GM19025 (cell line): ENCODE data around the gene AP1S1.

ENCODE experiments used
- ATAC-seq: cut with Tn5 transposase; IDR thresholded peaks from one replicate; pipeline ENCODE4 v1.9.1; 2021; ENCODE audit warnings: mild to moderate bottlenecking, low read depth, moderate library complexity; ENCODE audit not compliant: unreplicated experiment

The AP1S1 gene

GRCh38 chr7:101156277-101156676 lies 2.0 kb downstream of the AP1S1 start:
- no peak for ATAC-seq

DNA sequence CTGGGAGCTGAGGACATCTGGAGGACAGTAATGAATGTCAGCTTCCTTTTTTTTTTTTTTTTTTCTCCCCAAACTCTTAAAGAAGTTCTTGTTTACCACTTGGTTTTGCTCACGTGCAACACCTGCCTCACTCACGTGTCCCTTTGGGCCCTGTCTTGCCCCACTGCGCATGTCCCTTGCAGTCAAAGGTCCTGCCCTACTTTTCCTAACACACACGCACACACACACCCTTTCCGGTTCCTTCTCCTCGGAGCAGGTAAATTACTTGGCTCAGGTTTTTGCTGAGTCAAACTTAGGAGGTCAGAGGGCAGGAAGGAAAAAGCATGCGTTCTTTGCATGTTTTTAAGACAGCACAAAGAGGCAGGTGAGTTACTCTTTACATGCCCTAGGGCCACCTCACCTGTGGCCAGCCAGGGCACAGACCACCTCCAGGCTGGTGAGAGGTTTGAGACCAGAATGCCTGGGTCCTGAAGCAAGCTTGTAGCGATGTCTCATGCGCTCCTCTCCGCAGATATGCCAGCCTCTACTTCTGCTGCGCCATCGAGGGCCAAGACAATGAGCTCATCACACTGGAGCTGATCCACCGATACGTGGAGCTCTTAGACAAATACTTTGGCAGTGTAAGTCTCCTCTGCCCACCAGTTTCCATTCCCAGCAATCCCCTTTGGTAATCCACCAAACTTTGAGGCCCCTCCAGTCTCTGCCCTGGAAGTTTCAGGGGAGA lies 2.8 kb downstream of the AP1S1 start:
- ATAC-seq = no peak

DNA sequence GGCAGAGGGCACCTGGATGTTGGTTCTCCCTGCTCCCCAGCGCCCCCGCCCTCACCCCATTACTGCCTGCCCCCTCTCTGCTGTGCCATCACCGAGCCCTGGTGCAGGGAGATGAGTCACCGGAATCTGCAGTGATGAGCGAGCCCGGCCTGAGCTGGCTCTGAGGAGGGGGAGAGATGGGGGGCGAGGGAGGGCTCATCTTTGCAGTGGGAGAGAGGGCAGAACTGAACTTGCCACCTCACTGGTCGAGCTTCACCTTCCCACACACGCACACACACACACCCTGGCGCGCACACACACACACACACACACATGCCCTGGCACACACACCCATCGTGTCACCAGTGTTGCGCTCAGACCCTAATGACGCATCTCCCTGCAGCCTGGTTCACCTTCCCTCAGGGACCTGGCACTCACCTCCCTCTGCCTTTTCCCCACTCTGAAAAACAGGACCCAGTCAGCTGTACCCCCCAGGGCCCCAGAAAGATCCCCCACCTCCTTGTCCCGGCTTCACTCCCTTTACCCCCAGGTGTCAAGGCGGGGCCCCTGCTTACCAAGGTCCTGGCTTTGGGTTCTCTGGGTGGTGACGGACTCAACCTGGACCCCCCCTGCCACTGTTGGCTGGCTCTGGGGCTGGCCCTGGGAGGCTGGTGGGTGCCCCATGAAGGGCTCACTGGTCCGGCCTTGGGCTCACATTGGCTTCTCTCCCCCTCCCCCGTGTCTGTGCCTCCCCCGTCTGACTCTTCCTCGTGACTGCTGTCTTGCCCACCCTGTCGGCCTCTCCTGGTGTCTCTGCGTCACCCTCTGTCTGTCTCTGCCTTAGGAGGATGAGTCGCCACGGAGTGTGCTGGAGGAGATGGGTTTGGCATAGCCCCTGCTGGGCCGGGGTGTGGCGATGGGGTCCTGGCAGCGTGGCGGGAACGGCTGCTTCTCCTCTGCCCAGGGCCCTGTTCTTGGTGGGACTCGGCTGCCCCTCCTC lies 5.7 kb downstream of the AP1S1 start:
- ATAC-seq = no peak

DNA sequence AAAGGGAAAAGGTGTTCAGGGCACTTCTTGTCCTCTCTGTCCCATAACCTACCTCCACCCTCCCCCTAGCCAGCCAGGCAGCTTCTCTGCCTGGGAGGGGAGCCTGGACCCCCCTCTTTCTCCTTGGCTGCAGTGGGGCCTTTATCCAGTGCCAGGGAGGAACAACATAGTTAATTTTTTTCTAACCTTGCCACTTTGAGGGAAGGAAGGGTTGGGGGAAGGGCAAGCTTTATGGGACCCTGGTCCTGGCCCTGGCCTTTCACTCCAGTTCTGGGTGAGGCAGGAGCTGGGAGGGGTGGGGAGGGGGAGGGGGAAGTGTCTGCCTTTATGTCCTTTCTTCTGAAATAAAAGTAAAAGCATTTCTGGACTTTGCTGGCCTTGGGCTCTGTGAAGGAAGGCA lies 6.6 kb downstream of the AP1S1 start:
- no peak for ATAC-seq

- no peak for ATAC-seq
Observed at GRCh38 chr7:101161692-101162471, 7.6 kb downstream of the AP1S1 start.

GRCh38 chr7:101162551-101163278 lies 8.4 kb downstream of the AP1S1 start:
- no peak for ATAC-seq

- no peak for ATAC-seq
Observed at GRCh38 chr7:101163279-101164070, 9.2 kb downstream of the AP1S1 start.

GRCh38 chr7:101164071-101164840 lies 10.0 kb downstream of the AP1S1 start:
- no peak for ATAC-seq

GRCh38 chr7:101165075-101165957 lies 11.0 kb downstream of the AP1S1 start, which contains the start of gene VGF:
VGF (minus strand) TSS chr7:101165569; CDS start chr7:101164843, 726 bp downstream.
- ATAC-seq = peak; percentile 70

DNA sequence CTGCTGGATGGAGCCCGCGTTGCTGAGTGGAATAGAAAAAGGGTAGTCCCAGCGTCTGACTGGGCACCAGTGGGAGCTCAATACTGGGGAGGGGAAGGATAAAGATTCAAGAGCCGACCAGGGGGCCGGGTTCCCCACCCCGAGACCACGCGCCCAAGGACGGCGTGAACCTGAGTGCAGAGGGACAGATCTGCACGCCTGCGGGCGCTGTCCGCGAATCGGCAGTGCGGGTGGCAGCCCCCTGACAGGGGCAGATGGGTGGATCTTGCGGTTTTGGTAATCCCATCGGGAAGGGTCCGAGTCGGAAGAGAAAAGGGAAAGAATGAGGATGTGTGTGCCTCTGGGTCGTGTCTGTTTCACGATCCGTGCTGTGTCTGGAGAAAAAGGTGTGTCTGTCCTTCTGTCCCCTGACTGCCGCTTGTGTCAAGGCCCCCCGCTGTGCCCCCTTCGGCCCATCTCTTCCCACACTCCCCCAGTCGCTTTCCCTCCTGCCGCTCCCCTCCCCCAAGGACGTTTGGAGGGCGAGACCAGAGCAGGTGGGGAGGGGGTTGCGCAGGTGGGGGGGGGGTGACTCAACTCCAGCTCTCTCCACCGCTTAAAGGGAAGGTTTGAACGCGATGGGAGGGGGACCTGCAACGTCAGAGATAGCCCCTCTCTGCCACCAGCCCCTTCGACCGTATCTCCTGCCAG lies 11.8 kb downstream of the AP1S1 start:
- no peak for ATAC-seq

- no peak for ATAC-seq
Observed at GRCh38 chr7:101166648-101166908, 12.3 kb downstream of the AP1S1 start.

GRCh38 chr7:101166909-101167644 lies 12.8 kb downstream of the AP1S1 start:
- ATAC-seq = no peak

DNA sequence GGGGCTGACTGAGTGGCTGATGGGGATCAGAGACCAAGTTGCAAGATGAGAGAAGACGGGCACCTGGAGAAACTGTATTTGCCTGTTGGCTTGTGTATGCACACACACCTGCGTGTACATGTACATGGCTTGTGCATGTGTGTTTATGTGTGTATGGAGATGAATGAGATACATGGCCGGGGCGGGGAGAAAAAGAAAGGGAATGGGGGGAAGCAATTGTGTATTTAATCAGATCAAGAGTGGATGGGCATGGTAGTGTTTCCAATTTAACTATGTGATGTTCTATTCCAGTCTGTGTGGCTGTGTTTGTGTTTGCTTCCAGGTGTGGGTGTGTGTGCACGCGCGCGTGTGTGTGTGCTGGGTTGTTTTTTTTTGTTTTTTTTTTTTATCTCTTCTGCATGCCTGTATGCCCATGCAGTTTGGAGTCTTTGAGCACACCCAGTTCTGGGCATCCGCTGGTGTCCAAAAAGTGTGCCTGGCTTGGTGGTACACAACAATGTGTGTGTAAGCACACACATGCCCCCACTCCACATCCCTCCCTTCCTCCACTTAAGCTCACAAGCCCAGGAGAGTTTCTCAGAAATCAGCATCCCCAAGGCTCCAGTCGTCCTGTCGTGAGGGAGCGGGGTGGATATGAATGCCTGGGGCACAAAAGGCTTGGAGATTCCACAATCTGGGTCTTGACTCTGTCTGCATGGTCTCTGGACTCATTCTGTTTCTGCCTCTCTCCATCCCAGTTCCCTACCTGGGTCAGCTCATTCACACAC lies 13.6 kb downstream of the AP1S1 start:
- no peak for ATAC-seq

DNA sequence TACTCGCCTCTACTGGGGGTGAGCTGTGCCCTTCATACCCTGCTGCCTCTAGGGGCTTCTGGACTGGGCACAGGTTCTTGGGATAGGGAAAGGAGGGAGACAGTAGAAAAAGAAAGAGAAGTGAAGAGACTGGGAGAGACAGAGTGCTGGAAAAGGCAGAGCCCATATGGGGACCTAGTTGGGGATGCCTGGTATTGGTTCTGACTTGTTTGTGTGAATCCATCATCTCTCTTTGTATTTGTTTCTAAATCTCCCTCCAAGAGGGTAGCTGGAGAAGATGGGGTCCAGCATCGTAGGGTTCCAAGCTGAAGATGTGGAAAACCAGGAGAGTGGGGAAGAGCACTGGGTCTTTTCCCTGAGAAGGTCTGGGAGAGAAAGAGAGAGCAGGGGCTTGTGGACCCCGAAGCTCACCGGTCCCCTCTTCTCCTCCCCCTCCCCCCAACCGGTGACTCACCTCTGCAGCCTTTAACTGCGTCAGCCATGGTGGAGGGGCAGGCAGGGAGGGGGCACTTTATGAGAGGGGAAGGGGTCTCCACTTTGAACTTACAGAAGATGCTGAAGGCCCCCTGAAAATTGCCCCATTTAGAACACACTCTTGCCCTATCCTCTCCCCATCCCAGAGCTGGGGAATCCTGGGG lies 14.3 kb downstream of the AP1S1 start:
- no peak for ATAC-seq

DNA sequence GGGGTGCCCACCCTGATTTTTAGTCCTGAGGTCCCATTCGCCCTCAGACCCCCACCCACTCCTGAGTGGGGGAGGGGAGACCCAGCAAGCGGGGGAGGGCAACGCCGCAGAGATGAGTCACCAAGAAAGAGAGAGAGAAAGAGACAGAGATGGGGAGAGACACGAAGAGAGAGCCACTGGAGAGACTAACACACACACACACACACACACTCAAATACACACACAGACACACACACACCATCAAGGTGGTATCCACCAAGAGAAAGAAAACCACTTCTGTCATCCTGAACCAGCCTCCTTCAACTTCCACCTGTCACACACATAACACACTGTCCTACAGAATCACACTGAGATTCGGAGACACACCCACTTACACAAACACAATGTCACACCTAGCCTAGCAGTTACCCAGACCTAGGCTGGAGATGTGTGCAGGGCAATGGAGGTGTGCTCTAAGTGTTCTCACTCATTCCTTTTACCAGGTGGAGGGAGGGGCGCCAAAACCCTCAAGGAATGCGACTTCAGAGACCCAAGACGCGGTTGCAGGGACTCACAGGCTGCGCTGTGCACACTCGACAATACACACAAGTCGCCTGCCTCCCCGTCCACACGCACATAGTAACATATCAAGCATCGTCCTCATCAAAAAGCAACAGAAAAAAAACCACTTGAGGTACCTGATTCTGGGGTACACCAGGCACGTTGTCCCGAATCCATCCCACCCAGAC lies 15.0 kb downstream of the AP1S1 start:
- no peak for ATAC-seq
